T-helper 22 cell (primary cell): ENCODE data around the gene DEPDC1B.
"Not testable (repeated sequence)": the region's sequence is repeated elsewhere in the genome, so short reads cannot be mapped to it uniquely, and the experiment has no call there.

Experiments
- DNase-seq: peaks from one replicate; pipeline ENCODE4 v3.0.0-alpha.2; 2020; ENCODE audit warnings: low read depth

Gene DEPDC1B

GRCh38 chr5:60648175-60648574, 51.8 kb downstream of the DEPDC1B start:
- DNase-seq = no peak

GRCh38 chr5:60640901-60641300, 59.1 kb downstream of the DEPDC1B start:
- DNase-seq = no peak

- DNase-seq = no peak
Observed at GRCh38 chr5:60639544-60639943, 60.4 kb downstream of the DEPDC1B start.

GRCh38 chr5:60638300-60638699, 61.7 kb downstream of the DEPDC1B start:
- no peak for DNase-seq

DNA sequence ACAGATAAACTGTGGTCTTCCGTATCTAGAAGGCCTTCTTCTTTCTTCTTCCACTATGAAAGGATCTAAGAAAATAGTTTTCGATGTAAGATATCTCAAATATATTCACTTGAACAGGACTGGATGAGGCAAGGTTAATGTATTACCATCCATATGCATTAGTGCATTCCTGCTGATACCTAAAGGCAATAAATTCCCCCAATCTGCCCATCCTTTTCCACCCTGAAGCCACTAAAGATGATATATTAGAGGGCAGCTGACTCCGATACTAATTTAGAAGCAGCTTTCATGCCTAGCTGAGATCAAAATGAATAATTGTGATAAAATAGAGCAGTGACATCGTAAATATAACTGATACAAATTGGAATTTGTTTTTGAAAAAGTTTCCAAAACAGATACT, 63.3 kb downstream of the DEPDC1B start:
- no peak for DNase-seq

- DNase-seq = no peak
Observed at GRCh38 chr5:60636001-60636400, 64.0 kb downstream of the DEPDC1B start.

GRCh38 chr5:60634051-60634450, 65.9 kb downstream of the DEPDC1B start:
- DNase-seq = no peak

- DNase-seq = no peak
Observed at GRCh38 chr5:60633341-60633740, 66.6 kb downstream of the DEPDC1B start.

- no peak for DNase-seq
Observed at GRCh38 chr5:60632153-60632552, 67.8 kb downstream of the DEPDC1B start.

DNA sequence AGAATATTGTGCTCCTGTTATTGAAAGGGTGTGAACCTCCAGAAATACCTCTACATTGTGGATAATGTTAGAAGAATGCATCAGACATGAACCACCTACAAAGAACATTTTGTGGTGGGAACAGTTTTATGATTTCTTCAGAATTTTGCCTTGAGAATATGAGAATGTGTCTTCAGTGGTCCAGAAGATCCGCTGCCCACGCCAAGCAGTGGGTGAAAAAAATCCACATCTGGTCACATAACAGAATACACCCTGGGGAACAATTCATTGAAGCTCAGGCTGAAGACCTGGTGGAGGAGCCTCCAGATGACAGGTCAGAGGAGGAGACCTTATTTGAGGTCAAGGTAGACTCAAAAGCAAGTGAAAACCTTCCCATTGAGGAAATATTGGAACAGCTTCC, 69.1 kb downstream of the DEPDC1B start:
- no peak for DNase-seq

DNA sequence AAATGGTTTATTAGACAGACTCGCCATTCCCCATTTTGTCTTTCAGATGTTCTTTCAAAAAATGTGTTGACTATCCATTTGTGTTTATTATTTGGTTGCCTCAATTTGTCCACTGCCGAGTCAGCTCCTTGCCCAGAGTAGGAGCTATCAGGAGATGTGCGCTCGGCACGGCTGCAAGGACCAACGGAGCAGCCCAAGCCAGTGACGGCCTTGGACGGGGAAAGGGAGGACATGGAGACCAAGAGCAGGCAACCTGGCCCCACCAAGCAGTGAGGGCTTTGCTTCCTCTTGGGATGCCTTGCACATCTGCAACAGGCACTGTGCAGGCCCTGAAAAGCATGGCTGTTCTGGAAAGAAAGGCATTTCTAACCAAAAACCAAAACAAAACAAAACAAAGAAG, 69.8 kb downstream of the DEPDC1B start:
- DNase-seq = no peak

DNA sequence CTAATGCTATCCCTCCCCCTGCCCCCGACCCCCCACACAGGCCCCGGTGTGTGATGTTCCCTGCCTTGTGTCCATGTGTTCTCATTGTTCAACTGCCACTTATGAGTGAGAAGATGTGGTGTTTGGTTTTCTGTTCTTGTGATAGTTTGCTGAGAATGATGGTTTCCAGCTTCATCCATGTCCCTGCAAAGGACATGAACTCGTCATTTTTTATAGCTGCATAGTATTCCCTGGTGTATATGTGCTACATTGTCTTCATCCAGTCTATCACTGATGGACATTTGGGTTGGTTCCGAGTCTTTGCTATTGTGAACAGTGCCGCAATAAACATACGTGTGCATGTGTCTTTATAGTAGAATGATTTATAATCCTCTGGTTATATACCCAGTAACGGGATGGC, 75.1 kb downstream of the DEPDC1B start:
- not testable (repeated sequence) for DNase-seq

DNA sequence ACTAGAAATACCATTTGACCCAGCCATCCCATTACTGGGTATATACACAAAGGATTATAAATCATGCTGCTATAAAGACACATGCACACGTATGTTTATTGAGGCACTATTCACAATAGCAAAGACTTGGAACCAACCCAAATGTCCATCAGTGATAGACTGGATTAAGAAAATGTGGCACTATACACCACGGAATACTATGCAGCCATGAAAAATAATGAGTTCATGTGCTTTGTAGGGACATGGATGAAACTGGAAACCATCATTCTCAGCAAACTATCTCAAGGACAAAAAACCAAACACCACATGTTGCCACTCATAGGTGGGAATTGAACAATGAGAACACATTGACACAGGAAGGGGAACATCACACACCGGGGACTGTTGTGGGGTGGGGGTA, 79.2 kb downstream of the DEPDC1B start:
- not testable (repeated sequence) for DNase-seq

DNA sequence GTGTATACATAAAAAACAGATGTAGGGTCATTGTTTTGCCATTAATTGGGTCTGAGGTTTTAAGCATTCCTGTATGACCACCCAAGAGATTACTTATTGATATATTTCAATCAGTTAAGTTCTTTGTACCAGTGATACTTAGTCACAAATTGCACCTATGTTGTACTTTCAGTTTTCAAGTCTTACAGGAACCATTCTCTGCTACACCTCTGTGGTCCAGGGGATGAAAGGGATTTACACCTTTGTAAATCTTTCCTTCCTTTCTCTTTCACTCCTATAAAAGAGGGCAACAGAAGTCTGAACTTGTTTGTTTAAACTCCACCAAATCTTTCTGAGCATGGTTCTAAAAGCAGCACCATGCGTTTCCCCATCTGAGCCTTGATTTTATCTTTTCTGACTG, 86.1 kb downstream of the DEPDC1B start:
- no peak for DNase-seq

GRCh38 chr5:60611099-60611740, 88.7 kb downstream of the DEPDC1B start:
- no peak for DNase-seq

DNA sequence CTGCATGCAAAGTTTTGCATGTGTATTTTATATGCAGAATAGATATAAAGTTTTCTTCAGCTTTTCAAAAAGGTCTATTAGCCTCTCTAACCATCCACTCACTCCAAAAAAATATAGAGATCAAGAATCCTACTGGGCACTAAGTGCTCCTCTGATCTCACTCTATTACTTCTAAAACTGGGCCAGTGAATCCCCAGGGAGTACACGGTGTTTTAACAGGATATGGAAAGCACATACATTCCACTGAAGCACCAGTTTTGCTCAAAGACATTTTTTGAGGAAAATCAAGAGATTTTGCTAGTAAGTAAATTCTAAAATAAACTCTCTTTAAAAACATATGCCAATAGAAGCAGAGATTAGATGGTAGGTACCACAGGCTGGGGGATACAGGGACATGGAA, 95.2 kb downstream of the DEPDC1B start:
- no peak for DNase-seq

GRCh38 chr5:60598424-60598823, 101.5 kb downstream of the DEPDC1B start:
- DNase-seq = no peak

- DNase-seq = no peak
Observed at GRCh38 chr5:60597572-60598320, 102.2 kb downstream of the DEPDC1B start.

- no peak for DNase-seq
Observed at GRCh38 chr5:60594715-60595477, 105.1 kb downstream of the DEPDC1B start.

DNA sequence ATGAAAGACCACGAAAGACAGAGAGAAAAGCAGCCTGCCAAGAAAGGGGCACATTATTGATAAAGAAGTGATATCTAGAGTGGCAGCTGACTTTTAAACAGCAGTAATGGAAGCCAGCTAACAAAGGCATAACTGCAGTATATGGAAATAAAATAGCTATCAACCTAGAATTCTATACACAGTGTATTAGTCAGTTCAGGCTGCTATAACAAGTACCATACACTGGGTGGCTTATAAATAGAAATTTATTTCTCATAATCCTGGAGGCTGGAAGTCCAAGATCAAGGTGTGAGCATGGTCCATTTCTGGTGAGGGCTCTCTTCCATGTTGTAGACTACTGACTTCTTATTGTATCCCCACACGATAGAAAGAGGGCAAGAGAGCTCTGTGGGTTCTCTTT, 109.8 kb downstream of the DEPDC1B start:
- no peak for DNase-seq

GRCh38 chr5:60587312-60587711, 112.7 kb downstream of the DEPDC1B start:
- DNase-seq = not testable (repeated sequence)

DNA sequence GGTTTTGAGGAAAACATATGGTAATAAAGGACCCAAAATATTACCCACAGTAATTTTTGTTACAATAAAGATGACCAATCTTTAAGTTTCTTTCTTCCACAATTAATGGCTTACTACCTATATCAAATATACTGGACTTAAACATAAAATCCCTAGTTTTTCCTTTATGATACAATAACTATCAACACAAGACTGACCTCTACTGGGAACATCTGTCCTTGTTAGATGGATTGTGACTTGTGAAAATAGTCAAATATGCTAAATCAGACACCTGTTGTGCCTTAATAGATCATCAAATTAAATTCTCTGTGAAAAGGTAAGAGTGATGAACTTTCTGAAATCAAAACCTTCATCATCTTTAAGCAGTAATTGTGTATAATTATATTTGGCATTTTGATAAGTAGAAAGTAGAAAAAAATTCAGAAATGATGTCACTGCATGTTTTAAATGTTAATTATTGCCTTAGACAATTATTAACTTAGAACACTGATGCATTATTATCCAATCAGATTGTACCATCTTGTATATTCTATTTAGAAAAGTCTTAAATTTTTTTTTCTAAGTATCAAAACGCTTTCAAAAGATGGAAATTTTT, 113.6 kb downstream of the DEPDC1B start:
- no peak for DNase-seq

DNA sequence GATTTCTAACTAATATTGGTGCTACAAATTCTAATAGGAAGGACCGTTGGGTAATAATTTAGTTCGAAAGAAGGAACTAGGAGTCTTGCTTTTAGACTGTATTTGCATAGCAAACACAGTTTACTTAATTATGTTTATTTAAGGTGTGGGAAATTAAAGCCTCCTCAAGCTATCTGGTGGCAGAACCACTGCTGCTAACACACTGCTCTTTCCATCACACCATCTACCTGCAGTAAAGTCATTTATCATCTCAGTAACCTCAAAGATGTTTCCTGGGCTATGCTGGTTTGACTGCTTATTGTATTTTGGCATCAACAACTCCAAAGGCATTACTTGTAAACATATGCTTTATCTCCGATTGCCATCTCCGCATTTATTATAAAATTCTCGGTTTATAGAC, 114.3 kb downstream of the DEPDC1B start:
- DNase-seq = no peak
